Nucleus accumbens (tissue), 56 donors: Measurements from ENCODE around the gene B4GALT3.

ENCODE experiments used
- DNase-seq, 56 donors: peaks; one replicate each; lab custom pipeline; 2025; lab: John Stamatoyannopoulos, UW

Gene B4GALT3

GRCh38 chr1:161133220-161133740 lies 44.0 kb downstream of the B4GALT3 start:
- peak in 1 of 56 donors; percentile 19 for DNase-seq

GRCh38 chr1:161132410-161133219 lies 44.7 kb downstream of the B4GALT3 start, which contains the start of gene DEDD:
DEDD (minus strand) TSS chr1:161132667; CDS start chr1:161124462, 8,205 bp downstream.
- DNase-seq = peak; percentile 25 to 98 (median 92)

- DNase-seq = peak in 9 of 56 donors; percentile 5 to 64 (median 36)
These were observed 45.5 kb downstream of the B4GALT3 start for GRCh38 chr1:161131523-161132409.

- no peak for DNase-seq
These were observed 47.0 kb downstream of the B4GALT3 start for GRCh38 chr1:161130266-161130665.

DNA sequence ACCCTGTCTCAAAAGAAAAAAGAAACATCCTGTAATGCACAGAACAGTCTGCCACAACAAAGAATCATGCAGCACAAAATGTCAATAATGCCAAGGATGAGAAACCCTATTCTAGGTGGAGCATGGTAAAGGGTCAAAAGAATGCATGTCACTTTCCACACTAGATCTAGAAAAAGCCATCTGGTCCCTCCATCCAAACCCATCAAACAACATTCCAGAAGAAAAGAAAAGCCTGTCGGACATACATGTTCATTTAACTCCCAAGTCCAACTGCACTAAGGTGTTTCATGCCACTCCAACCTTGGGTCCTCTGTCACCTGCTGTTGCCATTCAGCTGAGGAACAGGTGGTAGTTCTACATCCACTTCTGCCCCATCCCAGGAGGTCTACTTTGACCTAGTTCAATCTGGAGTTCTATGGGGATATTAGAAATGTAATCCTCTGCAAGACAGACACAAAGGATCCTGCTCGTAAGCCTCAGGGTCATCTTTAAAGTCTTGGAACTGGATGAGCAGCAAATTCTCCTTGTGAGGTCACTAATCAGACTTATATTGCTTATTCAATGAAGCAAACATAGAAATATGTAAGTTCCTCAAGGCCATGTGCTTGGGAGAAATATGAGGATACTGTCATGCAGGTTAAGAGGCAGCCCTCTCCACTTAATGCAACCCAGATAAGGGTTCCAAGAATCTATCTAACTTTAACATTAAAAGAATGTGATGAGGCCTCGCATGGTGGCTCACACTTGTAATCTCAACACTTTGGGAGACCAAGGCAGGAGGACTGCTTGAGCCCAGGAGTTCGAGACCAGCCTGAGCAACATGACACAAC lies 48.5 kb downstream of the B4GALT3 start:
- no peak for DNase-seq

DNA sequence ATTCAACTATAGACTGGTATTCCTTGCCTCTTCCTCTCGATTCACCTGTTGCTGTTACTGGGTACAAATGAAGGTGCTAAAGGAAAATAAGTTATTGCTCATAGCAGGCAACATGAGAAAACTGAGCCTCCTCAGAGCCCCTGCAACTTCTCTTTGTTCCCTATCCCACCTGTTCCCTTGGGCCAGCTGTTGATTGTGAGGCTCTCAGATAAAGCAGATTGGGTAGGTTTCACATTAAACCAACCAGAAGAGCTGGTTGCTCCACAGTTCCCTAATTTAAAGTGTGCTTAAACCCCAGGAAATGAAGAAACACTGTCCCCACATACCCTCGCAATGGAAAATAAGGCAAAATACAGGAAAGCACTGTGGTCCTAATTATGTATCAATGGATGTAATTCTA lies 49.7 kb downstream of the B4GALT3 start:
- DNase-seq = no peak

GRCh38 chr1:161122967-161123366 lies 54.3 kb downstream of the B4GALT3 start:
- no peak for DNase-seq

GRCh38 chr1:161121834-161122233 lies 55.5 kb downstream of the B4GALT3 start:
- peak in 1 of 56 donors; percentile 30 for DNase-seq
